GM10248 (cell line): Measurements from ENCODE around the gene ANKRD23.
"Not testable (repeated sequence)": the region's sequence is repeated elsewhere in the genome, so short reads cannot be mapped to it uniquely, and the experiment has no call there.

Experiments
- CTCF ChIA-PET: fragments of 300-600 bp; sonication (Branson Sonifier 250); formaldehyde crosslinking; extraction: SDS; loops from one replicate; lab custom pipeline; 2021; ENCODE audit warnings: antibody characterized with exemption; lab: Yijun Ruan, JAX
- POLR2A ChIA-PET: fragments of 350-650 bp; sonication (Branson Sonifier 250); formaldehyde crosslinking; extraction: SDS; loops from one replicate; lab custom pipeline; 2020; ENCODE audit warnings: antibody characterized with exemption; lab: Yijun Ruan, JAX
- DNase-seq: peaks from one replicate; pipeline ENCODE4 v3.0.0; 2012; ENCODE audit errors: extremely low spot score
- TF ChIP-seq, protein P1 (sequence below): IDR thresholded peaks from 2 replicates; pipeline ENCODE4 v1.5.1; 2012; ENCODE audit warnings: mild to moderate bottlenecking, low read depth; ENCODE audit errors: extremely low read depth, missing control alignments, control extremely low read depth

ANKRD23 gene

DNA sequence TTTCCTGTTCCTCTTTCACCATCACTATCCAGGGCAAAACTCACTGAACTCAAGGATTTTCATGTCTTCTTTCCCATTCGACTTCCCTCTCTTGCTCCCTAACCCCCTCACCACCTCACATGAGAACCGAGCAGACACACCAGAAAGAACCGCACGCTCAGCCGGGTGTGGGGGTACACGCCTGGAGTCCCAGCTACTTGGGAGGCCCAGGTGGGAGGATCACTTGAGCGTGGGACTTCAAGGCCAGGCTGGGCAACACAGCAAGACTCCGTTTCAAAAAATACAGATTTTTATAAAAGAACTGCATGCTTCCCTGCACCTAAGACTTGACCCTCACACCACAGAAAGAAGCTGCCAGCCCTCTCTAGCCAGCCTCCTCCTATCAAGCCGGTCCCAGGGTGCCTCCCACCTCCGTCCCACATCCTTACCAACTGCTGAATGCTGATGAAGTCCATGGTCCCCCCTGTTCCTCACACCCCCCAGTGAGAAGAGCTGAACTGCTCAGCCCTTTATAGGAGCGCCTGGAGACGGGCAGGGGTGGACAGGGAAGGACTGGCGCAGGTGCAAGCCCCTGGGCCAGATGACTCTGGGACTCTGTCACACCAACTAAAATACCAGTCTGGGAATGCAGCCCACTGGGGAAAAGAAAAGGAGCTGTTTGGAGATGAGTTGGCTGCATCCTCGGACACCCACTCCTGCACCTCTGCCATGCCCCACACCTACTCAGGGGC lies at the start of gene ANKRD23:
TSS of gene ANKRD23 (minus strand) at position 484 of the 731 bp plus-strand sequence. CDS start at position 455, 29 bp downstream.
- TF ChIP-seq, protein P1, sequence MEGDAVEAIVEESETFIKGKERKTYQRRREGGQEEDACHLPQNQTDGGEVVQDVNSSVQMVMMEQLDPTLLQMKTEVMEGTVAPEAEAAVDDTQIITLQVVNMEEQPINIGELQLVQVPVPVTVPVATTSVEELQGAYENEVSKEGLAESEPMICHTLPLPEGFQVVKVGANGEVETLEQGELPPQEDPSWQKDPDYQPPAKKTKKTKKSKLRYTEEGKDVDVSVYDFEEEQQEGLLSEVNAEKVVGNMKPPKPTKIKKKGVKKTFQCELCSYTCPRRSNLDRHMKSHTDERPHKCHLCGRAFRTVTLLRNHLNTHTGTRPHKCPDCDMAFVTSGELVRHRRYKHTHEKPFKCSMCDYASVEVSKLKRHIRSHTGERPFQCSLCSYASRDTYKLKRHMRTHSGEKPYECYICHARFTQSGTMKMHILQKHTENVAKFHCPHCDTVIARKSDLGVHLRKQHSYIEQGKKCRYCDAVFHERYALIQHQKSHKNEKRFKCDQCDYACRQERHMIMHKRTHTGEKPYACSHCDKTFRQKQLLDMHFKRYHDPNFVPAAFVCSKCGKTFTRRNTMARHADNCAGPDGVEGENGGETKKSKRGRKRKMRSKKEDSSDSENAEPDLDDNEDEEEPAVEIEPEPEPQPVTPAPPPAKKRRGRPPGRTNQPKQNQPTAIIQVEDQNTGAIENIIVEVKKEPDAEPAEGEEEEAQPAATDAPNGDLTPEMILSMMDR, result no peak
- CTCF ChIA-PET, result interaction anchor here (1.2 to 2.4 kb wide), 2 partner anchors 14 to 117 kb away, joined by 3 to 12 read pairs; partner anchors contain the start of gene ANKRD39
- DNase-seq, result no peak
- POLR2A ChIA-PET, result no interaction called here

DNA sequence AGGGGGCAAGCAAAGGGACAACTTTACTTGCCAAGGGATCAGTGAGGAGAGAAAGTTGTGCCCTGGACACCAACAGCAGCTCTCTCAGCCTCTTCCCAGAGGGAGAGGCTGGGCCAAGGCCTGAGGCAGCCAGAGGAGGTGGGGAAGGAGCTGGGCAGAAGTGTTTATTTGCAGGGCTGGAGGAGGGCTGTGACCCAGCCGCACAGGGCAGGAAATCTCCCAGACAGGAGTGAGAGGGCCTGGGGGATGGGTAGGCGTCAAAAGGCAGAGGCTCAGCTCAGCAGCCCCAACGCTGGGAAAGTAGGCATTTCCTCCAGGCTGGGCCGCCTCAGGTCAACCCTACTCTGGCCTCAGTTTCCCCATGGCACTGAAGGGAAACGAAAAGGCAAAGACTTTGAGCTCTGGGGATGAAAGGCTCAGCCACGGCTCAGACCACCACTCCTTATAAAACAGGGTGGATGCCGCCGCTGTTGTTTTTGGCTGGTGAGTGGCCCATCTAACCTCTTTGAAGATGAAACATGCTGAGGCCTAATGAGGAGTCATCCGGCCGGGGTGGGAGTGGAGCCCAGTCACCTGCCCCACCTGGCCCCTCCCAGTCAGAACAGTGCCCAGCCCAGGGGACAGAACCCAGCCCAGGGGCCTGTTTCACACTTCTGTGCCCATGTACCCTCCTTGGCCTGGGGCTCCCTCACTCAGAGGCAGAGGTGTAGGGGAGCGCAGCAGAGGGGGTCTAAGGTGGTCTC lies 47.9 kb upstream of the ANKRD23 start:
- ChIA-PET CTCF (interaction anchor here (1.1 to 2.0 kb wide), 4 partner anchors 9 to 60 kb away, joined by 3 to 7 read pairs (median 3); partner anchors contain the start of gene ANKRD39), POLR2A (no interaction called here)
- TF ChIP-seq, protein P1, result no peak
- DNase-seq, result no peak

DNA sequence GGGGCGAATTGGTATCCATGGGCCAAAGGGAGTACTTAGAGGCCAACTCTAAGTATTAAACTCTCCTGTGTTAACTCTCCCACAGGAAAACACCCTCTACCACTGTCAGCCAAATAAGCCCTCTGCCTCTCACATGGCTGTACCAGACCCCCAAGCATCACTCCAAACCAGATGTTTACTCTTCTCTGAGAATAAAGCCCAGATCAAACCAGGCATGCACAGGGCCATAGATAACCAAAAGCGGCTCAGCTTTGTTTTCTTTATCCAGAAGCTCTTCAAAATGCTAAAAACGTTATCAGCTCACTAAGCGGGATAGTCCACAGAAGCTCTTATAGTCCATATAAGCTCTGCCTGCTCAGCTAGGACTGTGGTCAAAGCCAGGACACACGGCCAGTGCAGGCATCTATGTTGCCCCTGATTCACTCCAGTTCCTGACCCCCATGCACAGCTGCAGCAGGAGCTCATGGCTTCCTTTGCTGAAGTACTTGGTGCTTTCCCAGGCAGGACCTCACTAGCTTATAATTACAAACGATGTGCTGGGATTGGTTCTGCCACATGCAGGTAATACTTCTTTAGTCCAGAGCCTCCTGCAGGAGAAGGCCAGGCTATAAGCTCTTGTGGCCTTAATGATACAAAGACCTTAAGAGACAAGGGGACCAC lies 47.0 kb upstream of the ANKRD23 start:
- DNase-seq, result no peak
- CTCF ChIA-PET, result interaction anchor here (1.1 to 2.0 kb wide), 4 partner anchors 8 to 61 kb away, joined by 3 to 7 read pairs (median 3); partner anchors contain the start of gene ANKRD39
- POLR2A ChIA-PET, result no interaction called here
- TF ChIP-seq, protein P1, result no peak

DNA sequence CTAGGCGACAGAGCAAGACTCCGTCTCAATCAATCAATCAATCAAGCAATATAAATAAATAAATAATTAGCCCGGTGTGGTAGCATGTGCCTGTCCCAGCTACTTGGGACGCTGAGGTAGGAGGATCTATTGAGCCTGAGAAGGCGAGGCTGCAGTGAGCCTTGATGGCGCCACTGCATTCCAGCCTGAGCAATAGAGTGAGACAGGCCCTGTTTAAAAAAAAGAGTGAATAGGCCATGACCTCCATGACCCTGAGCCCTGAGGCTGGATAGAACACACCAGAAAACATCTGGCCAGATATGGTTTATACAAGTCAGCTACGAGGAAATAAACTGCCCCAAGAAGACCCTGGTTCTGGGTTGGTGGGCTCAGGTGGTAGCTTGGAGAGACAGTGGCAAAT lies 46.4 kb upstream of the ANKRD23 start:
- TF ChIP-seq, protein P1, result no peak
- ChIA-PET POLR2A (no interaction called here), CTCF (interaction anchor here (2.0 kb wide), 1 partner anchor 32 kb away, joined by 7 read pairs; the partner anchor contains the start of gene ANKRD39)
- no peak for DNase-seq

DNA sequence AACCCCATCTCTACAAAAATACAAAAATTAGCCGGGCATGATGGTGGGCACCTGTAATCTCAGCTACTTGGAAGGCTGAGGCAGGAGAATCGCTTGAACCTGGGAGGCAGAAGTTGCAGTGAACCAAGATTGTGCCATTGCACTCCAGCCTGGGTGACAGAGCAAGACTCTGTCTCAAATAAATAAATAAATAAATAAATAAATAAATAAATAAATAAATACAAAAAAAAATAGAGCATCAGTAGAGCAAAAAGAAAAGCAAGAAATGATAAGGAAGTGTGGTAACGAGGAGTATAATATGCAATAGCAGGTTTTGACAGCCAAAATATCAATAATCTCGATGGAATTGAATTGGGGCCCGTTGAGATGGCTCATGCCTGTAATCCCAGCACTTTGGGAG lies 45.7 kb upstream of the ANKRD23 start:
- DNase-seq, POLR2A ChIA-PET: not testable (repeated sequence)
- CTCF ChIA-PET, result interaction anchor here (1.1 kb wide), 1 partner anchor 10 kb away, joined by 3 read pairs; no protein-coding TSS in a partner anchor

DNA sequence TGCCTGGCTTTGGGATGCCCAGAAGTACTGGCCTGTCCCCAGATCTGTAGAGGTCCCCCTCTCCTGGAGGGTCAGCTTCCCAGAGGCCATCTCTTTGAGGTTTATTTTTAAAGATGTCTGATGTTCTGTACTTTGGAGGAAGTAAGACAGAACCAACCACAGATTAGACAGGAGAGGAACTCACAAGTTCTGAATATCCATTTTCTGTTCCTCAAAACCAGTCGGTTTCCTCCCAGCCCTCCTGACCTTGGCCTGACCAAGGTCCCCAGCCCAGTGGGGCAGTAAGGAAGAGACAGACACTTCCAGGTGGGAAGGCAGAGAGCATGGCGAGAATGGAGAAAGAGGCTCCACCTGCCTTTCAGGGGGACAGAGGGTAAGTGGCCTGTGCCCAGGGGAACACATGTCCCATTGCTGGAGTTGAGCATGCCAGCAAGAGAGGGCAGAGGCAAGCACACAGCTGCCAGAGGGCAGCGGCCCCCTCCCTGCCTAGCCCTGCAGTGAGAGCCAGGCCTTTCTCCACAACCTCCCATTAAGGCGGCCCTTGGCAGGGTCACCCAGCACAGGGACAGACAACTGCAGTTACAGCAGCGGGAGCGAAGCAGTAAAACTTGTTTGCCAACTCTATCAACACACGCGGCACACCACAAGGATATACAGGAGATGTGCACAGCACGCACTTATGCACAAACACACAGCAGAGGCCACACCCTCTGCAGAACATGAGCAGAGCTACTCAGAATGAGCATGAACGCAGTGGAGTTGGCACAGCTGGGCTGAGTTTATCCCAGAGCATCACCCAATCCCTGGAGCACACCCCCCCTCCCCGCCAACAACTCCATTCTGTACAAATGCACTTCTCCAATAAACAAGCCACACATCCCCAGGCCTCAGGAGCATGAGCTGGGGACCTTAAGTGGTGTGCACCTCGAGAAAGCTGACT lies 44.5 kb upstream of the ANKRD23 start:
- no peak for DNase-seq
- ChIA-PET POLR2A (no interaction called here), CTCF (interaction anchor here (1.1 kb wide), 1 partner anchor 11 kb away, joined by 3 read pairs; no protein-coding TSS in a partner anchor)
- TF ChIP-seq, protein P1, result no peak
